GM12864 (cell line): ENCODE results near the gene E2F3.

Experiments used
- DNase-seq: peaks from one replicate; pipeline ENCODE4 v3.0.0-alpha.2; 2011; ENCODE audit warnings: low read depth
- H3K4me3 ChIP-seq: 2 replicates; pipeline ENCODE4 v1.5.1; 2011; ENCODE audit warnings: mild to moderate bottlenecking, low read depth, low read length, control low read depth
- TF ChIP-seq, protein P1 (sequence below): IDR thresholded peaks from 2 replicates; pipeline ENCODE4 v1.5.1; 2011; ENCODE audit warnings: low read depth, mild to moderate bottlenecking, moderate library complexity, low read length, control low read depth, inconsistent platforms; ENCODE audit errors: missing control alignments

The E2F3 gene

DNA sequence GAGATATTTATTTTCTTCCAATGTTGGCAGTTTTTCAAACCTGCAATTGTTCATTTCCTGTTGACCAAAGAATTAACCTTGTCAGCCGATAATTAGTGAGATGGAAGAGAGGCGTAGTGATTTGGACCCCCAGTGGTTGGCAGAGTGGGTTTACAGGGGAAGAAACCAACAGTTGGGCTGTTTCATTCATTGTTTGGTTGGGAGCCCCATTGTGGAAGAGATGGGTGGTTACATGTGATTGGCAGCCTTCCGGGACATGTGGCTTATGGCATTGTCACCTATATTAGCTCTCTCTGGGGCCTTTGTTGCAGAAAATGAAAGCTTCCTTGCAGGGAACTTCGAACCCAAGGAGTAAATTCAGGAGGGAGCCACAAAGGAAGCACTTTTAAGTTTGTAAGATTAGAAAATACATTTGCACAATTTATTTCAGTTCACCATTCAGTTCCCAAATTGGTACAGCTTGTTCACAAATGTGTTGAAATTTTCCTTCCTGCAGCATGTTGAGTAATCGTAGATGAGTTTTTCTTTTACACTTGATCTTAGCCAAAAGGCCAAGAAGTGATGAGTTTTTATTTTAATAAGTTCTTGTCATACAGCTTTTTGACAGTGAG, 82.3 kb downstream of the E2F3 start:
- TF ChIP-seq, protein P1, sequence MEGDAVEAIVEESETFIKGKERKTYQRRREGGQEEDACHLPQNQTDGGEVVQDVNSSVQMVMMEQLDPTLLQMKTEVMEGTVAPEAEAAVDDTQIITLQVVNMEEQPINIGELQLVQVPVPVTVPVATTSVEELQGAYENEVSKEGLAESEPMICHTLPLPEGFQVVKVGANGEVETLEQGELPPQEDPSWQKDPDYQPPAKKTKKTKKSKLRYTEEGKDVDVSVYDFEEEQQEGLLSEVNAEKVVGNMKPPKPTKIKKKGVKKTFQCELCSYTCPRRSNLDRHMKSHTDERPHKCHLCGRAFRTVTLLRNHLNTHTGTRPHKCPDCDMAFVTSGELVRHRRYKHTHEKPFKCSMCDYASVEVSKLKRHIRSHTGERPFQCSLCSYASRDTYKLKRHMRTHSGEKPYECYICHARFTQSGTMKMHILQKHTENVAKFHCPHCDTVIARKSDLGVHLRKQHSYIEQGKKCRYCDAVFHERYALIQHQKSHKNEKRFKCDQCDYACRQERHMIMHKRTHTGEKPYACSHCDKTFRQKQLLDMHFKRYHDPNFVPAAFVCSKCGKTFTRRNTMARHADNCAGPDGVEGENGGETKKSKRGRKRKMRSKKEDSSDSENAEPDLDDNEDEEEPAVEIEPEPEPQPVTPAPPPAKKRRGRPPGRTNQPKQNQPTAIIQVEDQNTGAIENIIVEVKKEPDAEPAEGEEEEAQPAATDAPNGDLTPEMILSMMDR = no peak
- DNase-seq = no peak
- H3K4me3 ChIP-seq = no peak overlapping the region

DNA sequence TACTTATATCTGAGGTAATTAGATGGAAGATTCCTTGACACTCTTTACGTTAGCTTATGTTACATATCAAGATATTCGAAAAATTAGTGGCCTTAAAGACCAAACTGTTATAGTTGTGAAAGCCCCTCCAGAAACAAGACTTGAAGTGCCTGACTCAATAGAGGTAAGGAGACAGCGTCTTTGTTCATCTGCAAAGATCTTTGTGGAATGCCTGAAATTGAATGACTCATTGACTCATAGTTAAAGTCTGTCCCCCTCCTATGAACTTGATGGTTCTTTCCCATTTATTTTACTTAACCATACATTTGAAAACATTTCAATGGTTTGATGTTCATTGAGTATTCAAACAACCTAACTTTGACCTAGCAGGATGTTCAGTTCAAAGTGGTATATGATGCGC, 85.0 kb downstream of the E2F3 start:
- TF ChIP-seq, protein P1 = no peak
- H3K4me3 ChIP-seq = no peak overlapping the region
- DNase-seq = no peak

DNA sequence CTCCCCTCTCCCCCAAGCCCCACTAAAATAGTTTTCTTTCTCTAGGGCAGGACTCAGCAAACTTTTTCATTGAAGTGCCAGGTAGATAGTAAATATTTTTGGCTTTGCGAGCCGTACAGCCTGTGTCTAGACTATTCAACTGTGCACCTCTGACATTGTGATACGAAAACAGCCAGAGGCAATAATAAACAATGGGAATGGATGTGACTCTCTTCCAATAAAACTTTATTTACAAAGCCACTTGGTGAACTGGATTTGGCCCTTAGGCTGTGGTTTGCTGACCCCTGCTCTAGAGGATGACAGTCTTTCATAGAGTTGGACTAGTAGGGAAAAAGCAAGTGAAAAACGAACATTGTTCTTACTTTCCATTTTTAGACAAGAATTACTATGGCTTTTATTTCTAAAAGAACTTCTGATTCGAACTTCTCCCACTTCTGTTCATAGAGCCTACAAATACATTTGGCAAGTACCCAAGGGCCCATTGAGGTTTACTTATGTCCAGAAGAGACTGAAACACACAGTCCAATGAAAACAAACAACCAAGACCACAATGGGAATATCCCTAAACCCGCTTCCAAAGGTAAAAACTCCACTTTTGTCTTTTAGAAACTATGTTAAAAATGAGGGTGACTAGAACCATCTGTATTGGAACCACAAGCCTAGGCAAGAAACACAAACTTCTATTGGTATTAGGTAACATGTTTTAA, 86.1 kb downstream of the E2F3 start:
- TF ChIP-seq, protein P1 = no peak
- DNase-seq = no peak
- H3K4me3 ChIP-seq = no peak overlapping the region

DNA sequence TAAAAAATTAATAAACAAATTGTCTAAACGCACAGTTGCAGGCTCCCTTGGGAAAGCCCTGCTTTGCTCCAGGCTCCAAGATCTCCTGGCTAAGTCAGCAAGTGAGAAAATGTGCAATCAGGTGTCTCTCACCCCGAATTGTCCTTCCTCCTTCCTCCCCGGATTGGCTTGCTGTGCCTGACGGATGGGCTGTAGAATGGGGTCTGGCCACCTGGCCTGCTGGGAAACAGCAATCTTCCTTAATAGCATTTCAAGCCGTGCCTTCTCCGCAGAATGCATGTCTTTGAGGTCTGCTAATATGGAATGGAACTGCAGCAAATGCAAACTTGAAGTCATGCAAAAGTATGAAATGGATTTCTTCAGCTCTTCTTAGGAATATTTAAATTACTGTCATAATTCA, 88.9 kb downstream of the E2F3 start:
- TF ChIP-seq, protein P1 = no peak
- no peak for DNase-seq
- no peak overlapping the region for H3K4me3 ChIP-seq

DNA sequence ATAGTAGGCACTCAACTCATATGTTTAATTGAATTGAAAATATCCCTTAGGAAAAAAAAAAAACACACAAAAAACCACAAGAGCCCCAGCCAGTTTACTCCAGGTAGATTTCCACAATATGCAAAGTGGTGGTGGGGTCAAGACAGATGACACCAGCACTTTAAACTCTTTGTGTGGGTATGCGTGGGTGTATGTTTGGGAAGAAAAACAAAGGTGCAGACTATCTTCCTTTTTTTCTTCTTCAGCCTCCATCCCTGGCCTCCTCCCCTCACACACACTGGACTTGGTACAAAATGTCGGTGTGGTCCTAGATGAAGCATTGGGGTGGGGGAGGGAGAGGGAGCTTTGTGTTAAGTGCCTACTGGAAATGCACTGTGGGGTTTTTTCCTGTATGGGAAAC, 90.4 kb downstream of the E2F3 start:
- no peak for DNase-seq
- TF ChIP-seq, protein P1 = no peak
- H3K4me3 ChIP-seq = no peak overlapping the region

DNA sequence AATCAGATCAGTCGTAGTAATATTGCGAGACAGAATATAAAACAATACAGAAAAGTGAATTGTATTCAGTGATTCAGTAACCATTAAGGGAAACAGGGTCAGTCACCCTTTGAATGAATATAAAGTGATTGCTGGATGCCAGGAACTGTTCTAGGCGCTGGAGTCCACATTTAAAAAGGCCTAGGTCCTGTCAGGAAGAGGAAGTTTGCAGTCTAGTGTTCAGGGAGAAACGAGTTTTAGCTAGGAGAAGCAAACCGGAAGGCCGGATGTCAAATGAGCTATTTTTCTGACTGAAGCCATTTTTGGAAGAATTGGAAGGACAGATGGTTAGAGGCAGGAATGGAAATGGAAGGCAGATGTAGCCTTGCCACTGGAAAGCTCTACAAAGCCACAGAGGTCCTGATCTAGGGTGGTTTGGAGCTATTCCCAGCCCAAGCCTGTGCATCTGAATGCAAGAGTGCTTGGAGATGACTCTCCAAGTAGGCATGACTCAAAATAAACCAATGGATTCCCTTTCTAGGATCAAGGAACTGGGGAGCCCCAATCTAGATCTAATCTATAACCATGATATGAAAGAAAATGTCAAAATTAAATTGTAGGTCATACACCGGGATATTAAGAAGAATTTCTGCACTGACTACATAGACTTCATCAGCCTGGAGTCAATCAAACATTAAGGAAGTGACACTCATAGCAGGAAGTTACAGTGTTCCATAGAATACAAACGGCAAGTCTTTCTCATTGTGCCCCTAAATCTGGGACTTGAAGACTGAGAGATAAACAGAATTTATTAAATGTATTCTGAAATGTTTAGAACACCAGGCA, 95.7 kb downstream of the E2F3 start:
- DNase-seq = no peak

More for the DNA sequence above, 95.7 kb downstream of the E2F3 start:
- H3K4me3 ChIP-seq = no peak overlapping the region
- TF ChIP-seq, protein P1 = no peak
